Adipose tissue (tissue), 3 donors: Measurements from ENCODE around the gene KDELR3. TPM values are rescaled to one million over a fixed set of nuclear protein-coding genes. Genes with fewer than 3 reads are reported as not detected.

Experiments used
- H3K27ac ChIP-seq: one replicate; pipeline ENCODE4 v1.5.1; 2013; ENCODE audit warnings: low read depth, low read length
- WGBS, 3 donors: extraction: QIAGEN DNeasy Blood & Tissue Kit; methylation state at CpG; one replicate each; pipeline ENCODE4 v1.1.7; 2013; 5-methylcytosine and 5-hydroxymethylcytosine counted together
- polyA plus RNA-seq, 3 donors: library from polyadenylated mRNA; stranded (reverse); fragments of 200-250 nt; gene quantifications; one replicate each; pipeline ENCODE4 v1.2.3, GENCODE V29; 2013
- donor health status: healthy with polysubstance abuse.
- donor health status: Bipolar disorder and iron deficiency.
- donor health status: healthy.

KDELR3 gene
- polyA plus RNA-seq, 3 donors, result 6.5 to 24.2 (median 8.0) TPM

GRCh38 chr22:38497869-38498268 is 30.0 kb downstream of the KDELR3 start:
- no peak overlapping the region for H3K27ac ChIP-seq
- WGBS, 3 donors, result 84 to 94% (median 86%) methylated on average over 3 of the region's 3 CpGs

- WGBS, 3 donors, result 79 to 89% (median 86%) methylated on average over 10 of the region's 10 CpGs
Measured at GRCh38 chr22:38501797-38502672, 34.1 kb downstream of the KDELR3 start.

GRCh38 chr22:38503021-38503420 is 35.1 kb downstream of the KDELR3 start:
- WGBS, 3 donors, result 20 to 48% (median 33%) methylated on average over 4 of the region's 4 CpGs
- no peak overlapping the region for H3K27ac ChIP-seq

More at GRCh38 chr22:38501797-38502672, 34.1 kb downstream of the KDELR3 start:
- no peak overlapping the region for H3K27ac ChIP-seq

DNA sequence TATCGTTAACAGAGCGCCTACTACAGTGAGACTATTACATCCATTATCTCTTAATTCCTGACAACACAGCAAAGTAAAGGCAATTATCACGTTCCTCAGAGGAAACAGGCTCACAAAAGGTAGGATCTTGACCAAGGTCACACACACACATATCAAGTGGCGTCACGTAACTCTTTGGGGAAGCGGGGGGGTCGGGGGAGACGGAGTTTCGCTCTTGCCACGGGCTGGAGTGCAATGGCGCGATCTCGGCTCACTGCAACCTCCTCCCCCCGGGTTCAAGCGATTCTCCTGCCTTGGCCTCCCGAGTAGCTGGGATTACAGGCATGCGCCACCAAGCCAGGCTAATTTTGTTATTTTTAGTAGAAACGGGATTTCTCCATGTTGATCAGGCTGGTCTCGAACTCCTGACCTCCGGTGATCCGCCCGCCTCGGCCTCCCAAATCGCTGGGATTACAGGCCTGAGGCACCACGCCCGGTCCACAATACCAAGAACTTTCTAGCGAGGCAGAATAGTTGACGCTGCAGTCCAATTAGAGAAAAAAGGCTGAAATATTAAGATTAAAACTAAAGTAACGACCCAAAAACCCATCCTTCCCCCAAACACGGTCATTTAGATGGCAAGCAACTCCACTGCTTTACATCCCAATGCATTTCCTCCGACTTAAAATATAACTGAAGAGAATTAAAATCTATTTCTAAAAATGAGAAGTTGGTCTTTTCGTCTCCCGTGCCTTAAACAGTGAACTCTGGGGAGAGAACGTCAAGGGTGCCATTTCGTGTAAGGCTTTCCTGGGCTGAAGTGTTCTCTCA is 37.0 kb downstream of the KDELR3 start:
- 1% methylated on average over 35 of the region's 35 CpGs for WGBS, 3 donors

DNA sequence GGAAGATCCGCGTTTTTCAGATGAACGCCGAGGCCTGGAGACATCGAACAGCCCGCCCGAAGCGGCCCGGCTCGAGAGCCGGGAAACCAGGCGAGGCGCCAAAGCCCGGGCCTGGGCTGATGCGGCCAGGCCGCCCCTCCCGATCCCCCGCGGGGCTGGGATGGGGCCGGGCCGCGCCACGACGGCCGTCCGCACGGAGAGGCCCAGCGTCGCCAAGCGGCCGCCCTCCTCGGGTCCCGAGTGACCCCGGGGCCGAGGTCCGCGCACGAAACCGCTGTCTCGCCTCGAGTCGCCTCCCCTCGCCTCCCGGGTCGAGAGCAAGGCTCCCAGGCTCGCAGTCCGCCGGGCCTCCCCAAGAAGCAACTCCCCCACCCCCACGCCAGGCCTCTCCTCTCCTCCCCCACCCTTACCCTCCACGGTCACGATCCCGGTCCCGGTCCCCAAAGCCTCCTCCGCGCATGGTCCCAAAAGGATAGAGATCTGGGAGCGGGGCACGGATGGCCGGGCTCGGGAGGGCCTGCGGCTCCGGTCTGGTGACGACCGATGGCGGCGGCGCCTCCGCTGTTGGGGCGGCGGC is 37.7 kb downstream of the KDELR3 start:
- H3K27ac ChIP-seq, result peak overlapping the region; percentile 99
- 0% methylated on average over 58 to 69 of the region's 69 CpGs for WGBS, 3 donors

More for the DNA sequence above, 37.0 kb downstream of the KDELR3 start:
- peak overlapping the region; percentile 99 for H3K27ac ChIP-seq

GRCh38 chr22:38506118-38506962 is 38.4 kb downstream of the KDELR3 start, which contains the start of gene DDX17:
TSS of gene DDX17 (minus strand) at chr22:38506311.
- peak within 1 kb of the TSS; percentile 99 for H3K27ac ChIP-seq
- 0 to 1% (median 1%) methylated on average over 83 of the region's 83 CpGs for WGBS, 3 donors

- 64 to 92% (median 77%) methylated on average over 5 of the region's 5 CpGs for WGBS, 3 donors
- no peak overlapping the region for H3K27ac ChIP-seq
Measured at GRCh38 chr22:38510416-38510970, 42.6 kb downstream of the KDELR3 start.

- H3K27ac ChIP-seq, result no peak overlapping the region
- WGBS, 3 donors, result 69 to 71% (median 71%) methylated on average over 1 of the region's 1 CpG
Measured at GRCh38 chr22:38513063-38513462, 45.2 kb downstream of the KDELR3 start.

DNA sequence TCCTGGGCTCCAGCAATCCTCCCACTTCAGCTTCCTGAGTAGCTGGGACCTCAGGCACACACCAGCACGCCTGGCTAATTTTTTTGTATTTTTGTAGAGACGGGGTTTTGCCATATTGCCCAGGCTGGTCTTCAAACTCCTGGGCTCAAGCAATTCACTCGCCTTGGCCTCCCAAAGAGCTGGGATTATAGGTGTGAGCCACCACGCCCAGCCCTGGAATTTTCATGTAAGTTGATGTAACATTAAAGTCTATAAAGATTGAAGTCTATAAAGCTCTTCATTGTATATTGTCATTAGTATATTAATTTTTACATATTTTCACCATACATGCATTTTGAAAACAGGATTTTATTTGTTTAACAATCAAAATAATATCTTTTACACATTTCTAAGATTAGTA is 50.7 kb downstream of the KDELR3 start:
- no peak overlapping the region for H3K27ac ChIP-seq
- WGBS, 3 donors, result 91 to 96% (median 92%) methylated on average over 4 of the region's 4 CpGs

DNA sequence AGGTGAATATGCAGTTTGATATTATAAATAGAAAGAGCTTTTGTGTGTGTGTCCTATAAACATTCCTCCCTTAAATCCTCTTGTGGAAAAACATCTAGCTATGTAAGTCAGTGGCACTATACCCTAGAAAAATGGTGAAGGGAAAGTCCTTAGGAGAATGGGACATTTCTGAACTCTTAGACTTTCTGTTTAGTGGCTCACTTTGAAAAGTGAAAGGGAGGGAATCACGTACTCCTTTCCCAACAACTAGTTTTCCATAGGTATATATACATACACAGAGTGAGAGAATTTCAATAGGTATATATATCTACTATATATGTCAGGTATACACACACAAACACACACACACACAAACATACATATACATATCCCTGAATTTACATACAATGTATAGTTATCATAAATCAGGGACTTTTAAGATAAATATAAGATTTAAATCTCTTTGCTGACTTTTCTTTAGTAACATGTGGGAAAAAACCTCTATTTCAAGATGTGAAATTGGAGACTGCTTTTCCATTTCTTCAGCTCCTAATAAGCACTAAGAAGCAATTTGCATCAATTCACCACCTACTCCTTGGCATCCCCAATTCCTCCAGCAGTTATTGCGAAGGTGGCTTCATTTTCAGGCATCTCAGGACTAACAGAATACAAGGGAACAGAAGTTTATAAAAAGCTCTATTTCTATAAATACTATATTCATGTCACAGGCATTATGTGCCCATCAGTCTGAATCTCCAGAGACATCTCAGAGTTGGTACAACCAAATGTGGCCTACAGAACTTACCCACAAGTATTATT is 51.8 kb downstream of the KDELR3 start:
- no peak overlapping the region for H3K27ac ChIP-seq

DNA sequence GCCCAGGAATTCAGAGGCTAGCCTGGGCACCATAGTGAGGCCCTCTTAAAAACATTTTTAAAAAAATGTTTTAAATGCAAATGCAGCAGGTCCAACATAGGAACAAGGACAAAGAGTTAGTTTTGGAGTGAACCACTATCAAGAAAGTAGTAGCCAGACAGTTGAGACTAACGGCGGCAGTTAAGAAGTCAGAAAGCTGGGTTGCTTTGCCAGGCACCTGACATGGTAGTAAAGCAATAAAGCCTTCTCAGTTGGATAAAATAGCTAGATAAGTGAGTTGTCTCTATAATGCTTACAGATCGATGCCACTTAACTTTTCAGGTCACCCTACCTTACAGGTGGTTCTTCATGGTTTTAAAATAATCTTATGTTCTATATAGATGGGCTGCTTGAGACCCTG is 55.1 kb downstream of the KDELR3 start:
- no peak overlapping the region for H3K27ac ChIP-seq
- WGBS, 3 donors, result 92 to 96% (median 93%) methylated on average over 3 of the region's 3 CpGs

More for the DNA sequence above, 51.8 kb downstream of the KDELR3 start:
- 96 to 100% (median 96%) methylated on average over 2 of the region's 2 CpGs for WGBS, 3 donors

GRCh38 chr22:38523479-38523878 is 55.6 kb downstream of the KDELR3 start:
- WGBS, 3 donors, result 92 to 94% (median 92%) methylated on average over 5 of the region's 5 CpGs

GRCh38 chr22:38524429-38524828 is 56.5 kb downstream of the KDELR3 start:
- no peak overlapping the region for H3K27ac ChIP-seq
- WGBS, 3 donors, result 76 to 87% (median 80%) methylated on average over 3 of the region's 3 CpGs

More at GRCh38 chr22:38523479-38523878, 55.6 kb downstream of the KDELR3 start:
- no peak overlapping the region for H3K27ac ChIP-seq

- WGBS, 3 donors, result 85 to 95% (median 88%) methylated on average over 4 of the region's 4 CpGs
- H3K27ac ChIP-seq, result no peak overlapping the region
Measured at GRCh38 chr22:38531251-38531938, 63.5 kb downstream of the KDELR3 start.
